ENCODE data around the gene PRAMEF4. TPM values are rescaled to one million over a fixed set of nuclear protein-coding genes. Genes with fewer than 3 reads are reported as not detected.
"Not testable (repeated sequence)": the region's sequence is repeated elsewhere in the genome, so short reads cannot be mapped to it uniquely, and the experiment has no call there.

PRAMEF4 gene
- not detected in 2 replicates for total RNA-seq

- not testable (repeated sequence) for DNase-seq (ENCODE audit: low read depth)
Measured at GRCh38 chr1:12886101-12886500, at the start of gene PRAMEF4. TSS of gene PRAMEF4 (minus strand) at chr1:12886201. CDS start at chr1:12883394, 2,807 bp downstream.

GRCh38 chr1:12924368-12924767, 38.4 kb upstream of the PRAMEF4 start:
- DNase-seq (ENCODE audit: low read depth): not testable (repeated sequence)

- not testable (repeated sequence) for DNase-seq (ENCODE audit: low read depth)
Measured at GRCh38 chr1:12921749-12922148, 35.7 kb upstream of the PRAMEF4 start.

GRCh38 chr1:12916310-12916709, 30.3 kb upstream of the PRAMEF4 start, which contains the start of gene PRAMEF7:
TSS of gene PRAMEF7 (plus strand) at chr1:12916610. CDS start at chr1:12917693, 1,083 bp downstream.
- not testable (repeated sequence) for DNase-seq (ENCODE audit: low read depth)

GRCh38 chr1:12903793-12904572, 18.0 kb upstream of the PRAMEF4 start:
- DNase-seq (ENCODE audit: low read depth): not testable (repeated sequence)

- not testable (repeated sequence) for DNase-seq (ENCODE audit: low read depth)
Measured at GRCh38 chr1:12899186-12899585, 13.2 kb upstream of the PRAMEF4 start.

- not testable (repeated sequence) for DNase-seq (ENCODE audit: low read depth)
Measured at GRCh38 chr1:12898170-12898569, 12.2 kb upstream of the PRAMEF4 start, which contains the start of gene PRAMEF10. TSS of gene PRAMEF10 (minus strand) at chr1:12898270. CDS start at chr1:12895847, 2,423 bp downstream.

- not testable (repeated sequence) for DNase-seq (ENCODE audit: low read depth)
Measured at GRCh38 chr1:12878453-12878852, 7.5 kb downstream of the PRAMEF4 start.

- not testable (repeated sequence) for DNase-seq (ENCODE audit: low read depth)
Measured at GRCh38 chr1:12863131-12863880, 22.7 kb downstream of the PRAMEF4 start.

- DNase-seq (ENCODE audit: low read depth): not testable (repeated sequence)
Measured at GRCh38 chr1:12856786-12857185, 29.2 kb downstream of the PRAMEF4 start, which contains the start of gene PRAMEF2. TSS of gene PRAMEF2 (plus strand) at chr1:12857086. CDS start at chr1:12859010, 1,924 bp downstream.

GRCh38 chr1:12851779-12852178, 34.2 kb downstream of the PRAMEF4 start:
- DNase-seq (ENCODE audit: low read depth): no peak

GRCh38 chr1:12848620-12849019, 37.4 kb downstream of the PRAMEF4 start, which contains the start of gene HNRNPCL1:
TSS of gene HNRNPCL1 (minus strand) at chr1:12848720. CDS start at chr1:12848289, 431 bp downstream.
- DNase-seq (ENCODE audit: low read depth): not testable (repeated sequence)

- DNase-seq (ENCODE audit: low read depth): not testable (repeated sequence)
Measured at GRCh38 chr1:12833251-12833650, 52.8 kb downstream of the PRAMEF4 start.

GRCh38 chr1:12831310-12831709, 54.7 kb downstream of the PRAMEF4 start, which contains the start of gene PRAMEF11:
TSS of gene PRAMEF11 (minus strand) at chr1:12831410. CDS start at chr1:12828789, 2,621 bp downstream.
- DNase-seq (ENCODE audit: low read depth): not testable (repeated sequence)

Other genes starting within 250 kb of the PRAMEF4 start
- gene AADACL4, start 242.1 kb downstream of the PRAMEF4 start, total RNA-seq: not detected in 2 replicates
- gene AADACL3, start 170.1 kb downstream of the PRAMEF4 start, total RNA-seq: not detected in 2 replicates
- gene CFAP107, start 140.0 kb downstream of the PRAMEF4 start, total RNA-seq: not detected in 2 replicates
- not detected in 2 replicates for gene PRAMEF12, start 112.5 kb downstream of the PRAMEF4 start, total RNA-seq
- 0.10 TPM in 1 of 2 replicates, not detected in the other for gene PRAMEF1, start 94.8 kb downstream of the PRAMEF4 start, total RNA-seq
- not detected in 2 replicates for gene PRAMEF11, start 54.8 kb downstream of the PRAMEF4 start, total RNA-seq
- not detected in 2 replicates for gene HNRNPCL1, start 37.5 kb downstream of the PRAMEF4 start, total RNA-seq
- not detected in 2 replicates for gene PRAMEF2, start 29.1 kb downstream of the PRAMEF4 start, total RNA-seq
- not detected in 2 replicates for gene PRAMEF10, start 12.1 kb upstream of the PRAMEF4 start, total RNA-seq
- gene PRAMEF7, start 30.4 kb upstream of the PRAMEF4 start, total RNA-seq: not detected in 2 replicates
- not detected in 2 replicates for gene PRAMEF6, start 61.4 kb upstream of the PRAMEF4 start, total RNA-seq
- gene PRAMEF27, start 170.4 kb upstream of the PRAMEF4 start, total RNA-seq: not detected in 2 replicates
- not detected in 2 replicates for gene HNRNPCL3, start 174.6 kb upstream of the PRAMEF4 start, total RNA-seq
- gene PRAMEF25, start 184.6 kb upstream of the PRAMEF4 start, total RNA-seq: not detected in 2 replicates
- gene HNRNPCL2, start 230.7 kb upstream of the PRAMEF4 start, total RNA-seq: not detected in 2 replicates